ENCODE measurements around the gene MCM9.

The MCM9 gene

GRCh38 chr6:118930680-118931079 lies 4.3 kb downstream of the MCM9 start:
- DNase-seq, result no peak

- no peak for DNase-seq
These were observed 11.9 kb downstream of the MCM9 start for GRCh38 chr6:118923035-118923434.

- no peak for DNase-seq
These were observed 13.9 kb downstream of the MCM9 start for GRCh38 chr6:118921084-118921483.

- no peak for DNase-seq
These were observed 16.6 kb downstream of the MCM9 start for GRCh38 chr6:118918329-118918725.

GRCh38 chr6:118917546-118918328 lies 17.2 kb downstream of the MCM9 start:
- DNase-seq, result no peak

GRCh38 chr6:118914598-118914997 lies 20.4 kb downstream of the MCM9 start:
- no peak for DNase-seq

GRCh38 chr6:118913161-118913560 lies 21.8 kb downstream of the MCM9 start:
- no peak for DNase-seq

GRCh38 chr6:118912646-118913045 lies 22.3 kb downstream of the MCM9 start:
- no peak for DNase-seq

GRCh38 chr6:118908441-118908840 lies 26.5 kb downstream of the MCM9 start:
- DNase-seq, result no peak

GRCh38 chr6:118905851-118906250 lies 29.1 kb downstream of the MCM9 start:
- DNase-seq, result peak; percentile 51

- DNase-seq, result no peak
These were observed 29.9 kb downstream of the MCM9 start for GRCh38 chr6:118905084-118905483.

GRCh38 chr6:118903691-118904090 lies 31.3 kb downstream of the MCM9 start:
- no peak for DNase-seq

GRCh38 chr6:118903138-118903537 lies 31.8 kb downstream of the MCM9 start:
- no peak for DNase-seq

- peak; percentile 20 for DNase-seq
These were observed 32.2 kb downstream of the MCM9 start for GRCh38 chr6:118902726-118903125.

GRCh38 chr6:118899948-118900347 lies 35.0 kb downstream of the MCM9 start:
- DNase-seq, result peak; percentile 64

- no peak for DNase-seq
These were observed 37.6 kb downstream of the MCM9 start for GRCh38 chr6:118897386-118897785.

GRCh38 chr6:118896339-118897136 lies 38.4 kb downstream of the MCM9 start:
- peak; percentile 61 for DNase-seq

GRCh38 chr6:118895859-118896258 lies 39.1 kb downstream of the MCM9 start:
- DNase-seq, result no peak

- DNase-seq, result no peak
These were observed 39.7 kb downstream of the MCM9 start for GRCh38 chr6:118895261-118895560.

GRCh38 chr6:118894425-118895260 lies 40.3 kb downstream of the MCM9 start:
- peak; percentile 54 for DNase-seq

GRCh38 chr6:118893807-118894424 lies 41.0 kb downstream of the MCM9 start, which contains the start of gene ASF1A:
ASF1A (plus strand) TSS chr6:118894152; CDS start chr6:118894414, 262 bp downstream.
- DNase-seq, result peak; percentile 99

GRCh38 chr6:118893064-118893806 lies 41.7 kb downstream of the MCM9 start:
- DNase-seq, result peak; percentile 78

Data from CD4-positive, alpha-beta T cell treated with Interleukin-4 for 4 hours (primary cell).